ENCODE results near the gene ATF7. TPM values are rescaled to one million over a fixed set of nuclear protein-coding genes. Genes with fewer than 3 reads are reported as not detected.
"Not testable (repeated sequence)": the region's sequence is repeated elsewhere in the genome, so short reads cannot be mapped to it uniquely, and the experiment has no call there.

Gene ATF7
- total and polyA plus RNA-seq, 8 donors = 11.6 to 31.5 (median 17.7) TPM

DNA sequence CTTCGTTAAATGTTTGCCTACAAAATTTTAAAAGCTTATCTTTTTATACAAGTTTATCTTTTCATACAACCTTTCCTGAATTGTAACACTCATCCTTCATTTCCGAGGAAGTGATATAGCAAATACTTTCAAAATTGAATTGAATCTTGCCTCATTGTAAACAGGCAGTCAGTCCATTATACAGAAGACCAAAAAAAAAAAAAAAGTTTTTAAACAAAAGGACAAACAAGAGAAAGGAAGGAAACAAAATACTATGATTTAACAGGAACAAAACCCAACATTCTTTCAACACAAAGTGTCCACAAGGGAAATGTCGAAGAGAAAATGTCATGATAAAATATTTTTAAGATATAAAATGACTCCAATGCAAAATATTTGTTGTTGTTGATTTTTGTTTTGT is 8.5 kb downstream of the ATF7 start:
- intact Hi-C loops (cut with DNase I) = loop anchor here in 1 of 3 donors (10.0 kb wide), 1 partner anchor 63 kb away; no protein-coding TSS in a partner anchor
- H3K9me3 ChIP-seq = no peaks in the 10 kb centered on the region
- 33 to 39% methylated on average over 3 of the region's 3 CpGs for WGBS, 2 donors
- ATAC-seq (no peak), FAIRE-seq (no peak), DNase-seq (no peak)
- H3K4me3 ChIP-seq = no peak overlapping the region
- H3K27me3 ChIP-seq = no peaks in the 10 kb centered on the region
- peaks cover 0 to 5% (median 0%) of the 10 kb centered on the region in 3 donors for H3K36me3 ChIP-seq
- TF ChIP-seq, protein P1, sequence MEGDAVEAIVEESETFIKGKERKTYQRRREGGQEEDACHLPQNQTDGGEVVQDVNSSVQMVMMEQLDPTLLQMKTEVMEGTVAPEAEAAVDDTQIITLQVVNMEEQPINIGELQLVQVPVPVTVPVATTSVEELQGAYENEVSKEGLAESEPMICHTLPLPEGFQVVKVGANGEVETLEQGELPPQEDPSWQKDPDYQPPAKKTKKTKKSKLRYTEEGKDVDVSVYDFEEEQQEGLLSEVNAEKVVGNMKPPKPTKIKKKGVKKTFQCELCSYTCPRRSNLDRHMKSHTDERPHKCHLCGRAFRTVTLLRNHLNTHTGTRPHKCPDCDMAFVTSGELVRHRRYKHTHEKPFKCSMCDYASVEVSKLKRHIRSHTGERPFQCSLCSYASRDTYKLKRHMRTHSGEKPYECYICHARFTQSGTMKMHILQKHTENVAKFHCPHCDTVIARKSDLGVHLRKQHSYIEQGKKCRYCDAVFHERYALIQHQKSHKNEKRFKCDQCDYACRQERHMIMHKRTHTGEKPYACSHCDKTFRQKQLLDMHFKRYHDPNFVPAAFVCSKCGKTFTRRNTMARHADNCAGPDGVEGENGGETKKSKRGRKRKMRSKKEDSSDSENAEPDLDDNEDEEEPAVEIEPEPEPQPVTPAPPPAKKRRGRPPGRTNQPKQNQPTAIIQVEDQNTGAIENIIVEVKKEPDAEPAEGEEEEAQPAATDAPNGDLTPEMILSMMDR (IDR thresholded peaks at IDR 0.05) = no peak
- H3K4me1 ChIP-seq = peaks cover 12 to 16% (median 14%) of the 10 kb centered on the region in 3 donors
- no peak overlapping the region for H3K27ac ChIP-seq

DNA sequence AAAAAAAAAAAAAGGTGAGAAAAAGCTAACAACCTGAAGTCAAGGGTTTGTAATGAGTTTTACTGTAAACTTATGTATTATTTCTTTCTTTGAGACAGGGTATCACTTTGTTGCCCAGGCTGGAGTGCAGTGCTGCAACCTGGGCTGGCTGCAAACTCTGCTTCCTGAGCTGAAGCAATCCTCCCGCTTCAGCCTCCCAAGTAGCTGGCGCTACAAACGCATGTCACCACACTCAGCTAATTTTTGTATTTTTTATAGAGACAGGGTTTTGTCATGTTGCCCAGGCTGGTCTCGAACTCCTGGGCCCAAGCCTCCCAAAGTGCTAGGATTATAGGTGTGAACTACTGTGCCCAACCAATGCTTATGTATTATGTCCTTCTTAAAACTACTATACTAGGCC is 9.2 kb downstream of the ATF7 start:
- DNase-seq (no peak), ATAC-seq (no peak), FAIRE-seq (no peak)
- no peak overlapping the region for H3K4me3 ChIP-seq
- peaks cover 0 to 5% (median 0%) of the 10 kb centered on the region in 3 donors for H3K36me3 ChIP-seq
- H3K4me1 ChIP-seq = peaks cover 10 to 16% (median 12%) of the 10 kb centered on the region in 3 donors
- H3K27ac ChIP-seq = no peak overlapping the region
- no peaks in the 10 kb centered on the region for H3K9me3 ChIP-seq
- TF ChIP-seq, protein P1 (IDR thresholded peaks at IDR 0.05) = no peak
- H3K27me3 ChIP-seq = no peaks in the 10 kb centered on the region
- WGBS, 2 donors = 85 to 91% methylated on average over 4 of the region's 4 CpGs
- intact Hi-C loops (cut with DNase I) = loop anchor here in 1 of 3 donors (10.0 kb wide), 1 partner anchor 62 kb away; no protein-coding TSS in a partner anchor

DNA sequence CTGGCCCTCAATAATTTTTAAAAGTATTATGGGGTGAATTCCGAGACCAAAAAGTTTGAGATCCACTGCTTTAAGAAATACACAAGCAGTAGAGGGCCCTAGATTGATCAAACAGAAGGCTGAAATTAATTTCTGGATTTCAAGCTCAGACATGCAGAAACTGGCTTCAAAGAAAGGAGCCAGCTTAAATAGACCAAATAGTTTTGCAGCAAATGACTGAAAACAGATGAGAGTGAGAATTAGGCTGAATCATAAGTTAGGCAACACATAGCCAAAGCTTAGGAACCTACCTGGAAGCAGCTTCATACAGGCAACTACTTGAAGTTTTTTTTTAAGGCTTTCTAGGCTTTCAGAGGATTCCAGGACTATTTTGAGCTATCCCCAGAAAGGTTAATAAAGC is 12.4 kb downstream of the ATF7 start:
- Histone ChIP-seq H3K36me3 (peaks cover 0 to 5% (median 0%) of the 10 kb centered on the region in 3 donors), H3K27me3 (no peaks in the 10 kb centered on the region), H3K4me3 (no peak overlapping the region), H3K27ac (no peak overlapping the region), H3K4me1 (peaks cover 10 to 11% (median 10%) of the 10 kb centered on the region in 3 donors), H3K9me3 (no peaks in the 10 kb centered on the region)
- FAIRE-seq (no peak), ATAC-seq (no peak), DNase-seq (no peak)
- intact Hi-C loops (cut with DNase I) = loop anchor here in 1 of 3 donors (10.0 kb wide), 1 partner anchor 59 kb away; no protein-coding TSS in a partner anchor
- TF ChIP-seq, protein P1 (IDR thresholded peaks at IDR 0.05) = no peak
- 79 to 81% methylated on average over 1 of the region's 1 CpG for WGBS, 2 donors

DNA sequence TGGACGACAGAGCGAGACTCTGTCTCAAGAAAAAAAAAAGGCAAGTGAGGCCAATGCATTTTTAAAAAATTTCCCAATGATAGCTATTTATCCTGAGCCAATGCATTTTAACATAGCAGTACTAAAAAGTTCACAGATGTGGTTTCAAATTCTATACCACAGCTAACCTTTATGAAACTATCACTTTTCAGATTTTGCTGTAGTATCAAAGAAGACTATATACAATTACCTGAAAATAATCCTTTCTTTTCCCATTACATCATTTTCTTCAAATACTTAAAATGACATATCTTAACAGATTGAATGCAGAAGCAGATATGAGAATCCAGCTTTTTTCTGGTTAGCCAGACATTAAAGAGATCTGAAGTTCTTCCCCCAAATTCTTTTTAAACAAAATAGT is 13.2 kb downstream of the ATF7 start:
- no peak for FAIRE-seq
- H3K4me1 ChIP-seq = peaks cover 4 to 7% (median 6%) of the 10 kb centered on the region in 3 donors
- no peaks in the 10 kb centered on the region for H3K27me3 ChIP-seq
- no peak for DNase-seq
- intact Hi-C loops (cut with DNase I) = loop anchor here in 1 of 3 donors (10.0 kb wide), 1 partner anchor 58 kb away; no protein-coding TSS in a partner anchor
- ATAC-seq = no peak
- no peak overlapping the region for H3K4me3 ChIP-seq
- 85 to 88% methylated on average over 2 of the region's 2 CpGs for WGBS, 2 donors
- TF ChIP-seq, protein P1 (IDR thresholded peaks at IDR 0.05) = no peak
- H3K9me3 ChIP-seq = no peaks in the 10 kb centered on the region
- H3K27ac ChIP-seq = no peak overlapping the region
- peaks cover 0 to 5% (median 0%) of the 10 kb centered on the region in 3 donors for H3K36me3 ChIP-seq

DNA sequence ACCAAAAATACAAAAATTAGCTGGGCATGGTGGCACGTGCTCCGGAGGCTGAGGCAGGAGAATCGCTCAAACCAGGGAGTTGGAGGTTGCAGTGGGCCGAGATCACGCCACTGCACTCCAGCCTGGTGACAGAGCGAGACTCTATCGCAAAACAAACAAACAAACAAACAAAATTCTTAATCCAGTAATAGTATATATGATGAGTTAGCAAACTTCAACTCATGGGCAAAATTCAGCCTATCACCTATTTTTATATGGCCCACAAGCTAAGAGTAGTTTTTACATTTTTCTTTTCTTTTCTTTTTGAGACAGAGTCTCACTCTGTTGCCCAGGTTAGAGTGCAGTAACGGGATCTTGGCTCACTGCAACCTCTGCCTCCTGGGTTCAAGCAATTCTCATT is 14.9 kb downstream of the ATF7 start:
- Histone ChIP-seq H3K27ac (no peak overlapping the region), H3K27me3 (no peaks in the 10 kb centered on the region), H3K4me1 (peaks cover 0 to 4% (median 0%) of the 10 kb centered on the region in 3 donors), H3K4me3 (no peak overlapping the region), H3K36me3 (peaks cover 0 to 5% (median 0%) of the 10 kb centered on the region in 3 donors), H3K9me3 (no peaks in the 10 kb centered on the region)
- DNase-seq (no peak), ATAC-seq (no peak), FAIRE-seq (no peak)
- intact Hi-C loops (cut with DNase I) = loop anchor here in 1 of 3 donors (10.0 kb wide), 1 partner anchor 57 kb away; no protein-coding TSS in a partner anchor
- 96 to 99% methylated on average over 8 of the region's 8 CpGs for WGBS, 2 donors
- TF ChIP-seq, protein P1 (IDR thresholded peaks at IDR 0.05) = no peak

DNA sequence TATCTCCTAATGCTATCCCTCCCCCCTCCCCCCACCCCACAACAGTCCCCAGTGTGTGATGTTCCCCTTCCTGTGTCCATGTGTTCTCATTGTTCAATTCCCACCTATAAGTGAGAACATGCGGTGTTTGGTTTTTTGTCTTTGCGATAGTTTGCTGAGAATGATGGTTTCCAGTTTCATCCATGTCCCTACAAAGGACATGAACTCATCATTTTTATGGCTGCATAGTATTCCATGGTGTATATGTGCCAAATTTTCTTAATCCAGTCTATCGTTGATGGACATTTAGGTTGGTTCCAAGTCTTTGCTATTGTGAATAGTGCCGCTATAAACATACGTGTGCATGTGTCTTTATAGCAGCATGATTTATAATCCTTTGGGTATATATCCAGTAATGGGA is 19.5 kb downstream of the ATF7 start:
- H3K9me3 ChIP-seq; DNase-seq; H3K36me3 ChIP-seq; H3K27me3 ChIP-seq; ATAC-seq; FAIRE-seq; H3K27ac ChIP-seq; intact Hi-C loops (cut with DNase I); H3K4me3 ChIP-seq: not testable (repeated sequence)
- H3K4me1 ChIP-seq = peaks cover 0 to 10% (median 5%) of the 10 kb centered on the region in 3 donors
- 98 to 100% methylated on average over 3 to 4 of the region's 5 CpGs for WGBS, 2 donors

Measured in pancreas (tissue), 10 donors.